ENCODE results near the gene GAS2L2.

DNA sequence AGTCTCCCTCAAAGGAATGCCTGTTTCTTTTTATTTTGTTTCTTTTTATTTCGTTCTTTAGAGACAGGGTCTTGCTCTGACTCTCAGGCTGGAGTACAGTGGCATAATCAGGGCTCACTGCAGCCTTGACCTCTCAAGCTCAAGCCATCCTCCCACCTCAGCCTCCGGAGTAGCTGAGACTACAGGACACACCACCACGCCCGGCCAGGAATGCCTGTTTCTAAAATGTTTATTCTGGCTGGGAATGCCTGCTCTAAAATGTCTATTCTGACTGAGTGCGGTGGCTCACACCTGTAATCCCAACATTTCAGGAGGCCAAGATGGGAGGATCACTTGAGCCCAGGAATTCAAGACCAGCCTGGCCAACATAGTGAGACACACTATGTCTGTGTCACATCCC, 44.9 kb upstream of the GAS2L2 start:
- TF ChIP-seq, protein P1, sequence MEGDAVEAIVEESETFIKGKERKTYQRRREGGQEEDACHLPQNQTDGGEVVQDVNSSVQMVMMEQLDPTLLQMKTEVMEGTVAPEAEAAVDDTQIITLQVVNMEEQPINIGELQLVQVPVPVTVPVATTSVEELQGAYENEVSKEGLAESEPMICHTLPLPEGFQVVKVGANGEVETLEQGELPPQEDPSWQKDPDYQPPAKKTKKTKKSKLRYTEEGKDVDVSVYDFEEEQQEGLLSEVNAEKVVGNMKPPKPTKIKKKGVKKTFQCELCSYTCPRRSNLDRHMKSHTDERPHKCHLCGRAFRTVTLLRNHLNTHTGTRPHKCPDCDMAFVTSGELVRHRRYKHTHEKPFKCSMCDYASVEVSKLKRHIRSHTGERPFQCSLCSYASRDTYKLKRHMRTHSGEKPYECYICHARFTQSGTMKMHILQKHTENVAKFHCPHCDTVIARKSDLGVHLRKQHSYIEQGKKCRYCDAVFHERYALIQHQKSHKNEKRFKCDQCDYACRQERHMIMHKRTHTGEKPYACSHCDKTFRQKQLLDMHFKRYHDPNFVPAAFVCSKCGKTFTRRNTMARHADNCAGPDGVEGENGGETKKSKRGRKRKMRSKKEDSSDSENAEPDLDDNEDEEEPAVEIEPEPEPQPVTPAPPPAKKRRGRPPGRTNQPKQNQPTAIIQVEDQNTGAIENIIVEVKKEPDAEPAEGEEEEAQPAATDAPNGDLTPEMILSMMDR (IDR thresholded peaks at IDR 0.05; ENCODE audit: poor library complexity, severe bottlenecking) = no peak
- no peak for TF ChIP-seq EZH2 (IDR thresholded peaks at IDR 0.05; ENCODE audit: borderline replicate concordance, insufficient read depth, low read length, poor library complexity, severe bottlenecking)
- TF ChIP-seq POLR2AphosphoS5 (IDR thresholded peaks at IDR 0.05) = no peak
- no peak for TF ChIP-seq EP300 (conservative IDR thresholded peaks at IDR 0.05; ENCODE audit: poor library complexity, severe bottlenecking)
- TF ChIP-seq SMC3 (conservative IDR thresholded peaks at IDR 0.05; ENCODE audit: poor library complexity) = no peak
- TF ChIP-seq MXI1 (conservative IDR thresholded peaks at IDR 0.05; ENCODE audit: poor library complexity, severe bottlenecking) = no peak
- TF ChIP-seq REST (IDR thresholded peaks at IDR 0.05; ENCODE audit: borderline replicate concordance) = no peak
- no peak for TF ChIP-seq RAD21 (conservative IDR thresholded peaks at IDR 0.05)

Data from neural cell (in vitro differentiated cells).